ENCODE data around the gene PDCD2.
A peak's percentile ranks its signal among the peaks of the same experiment; 100 is the strongest.

Gene PDCD2

GRCh38 chr6:170584954-170585498 lies 589 bp upstream of the PDCD2 start:
- no peak for TF ChIP-seq CTCF (IDR thresholded peaks at IDR 0.05; ENCODE audit: insufficient read depth, missing control alignments)
- FAIRE-seq (no peak), DNase-seq (ENCODE audit: insufficient read length, low spot score) (no peak)

GRCh38 chr6:170583756-170584180 lies 669 bp downstream of the PDCD2 start:
- no peak for TF ChIP-seq CTCF (IDR thresholded peaks at IDR 0.05; ENCODE audit: insufficient read depth, missing control alignments)
- DNase-seq (ENCODE audit: insufficient read length, low spot score) (no peak), FAIRE-seq (no peak)

GRCh38 chr6:170578909-170579308 lies 5.5 kb downstream of the PDCD2 start:
- TF ChIP-seq CTCF (IDR thresholded peaks at IDR 0.05; ENCODE audit: insufficient read depth, missing control alignments) = no peak
- DNase-seq (ENCODE audit: insufficient read length, low spot score) (no peak), FAIRE-seq (no peak)

- no peak for DNase-seq (ENCODE audit: insufficient read length, low spot score)
- TF ChIP-seq CTCF (IDR thresholded peaks at IDR 0.05; ENCODE audit: insufficient read depth, missing control alignments) = peak; percentile 18
- no peak for FAIRE-seq
Measured at GRCh38 chr6:170575250-170575649, 9.2 kb downstream of the PDCD2 start.

GRCh38 chr6:170572704-170573466 lies 11.6 kb downstream of the PDCD2 start:
- FAIRE-seq = no peak
- no peak for TF ChIP-seq CTCF (IDR thresholded peaks at IDR 0.05; ENCODE audit: insufficient read depth, missing control alignments)
- no peak for DNase-seq (ENCODE audit: insufficient read length, low spot score)

GRCh38 chr6:170564936-170565530 lies 19.4 kb downstream of the PDCD2 start:
- no peak for TF ChIP-seq CTCF (IDR thresholded peaks at IDR 0.05; ENCODE audit: insufficient read depth, missing control alignments)
- DNase-seq (ENCODE audit: insufficient read length, low spot score) (no peak), FAIRE-seq (no peak)

- DNase-seq (ENCODE audit: insufficient read length, low spot score) (no peak), FAIRE-seq (no peak)
- TF ChIP-seq CTCF (IDR thresholded peaks at IDR 0.05; ENCODE audit: insufficient read depth, missing control alignments) = no peak
Measured at GRCh38 chr6:170561555-170561954, 22.9 kb downstream of the PDCD2 start.

Data from D721Med (cell line).